ENCODE data around the gene PHTF2. TPM values are rescaled to one million over a fixed set of nuclear protein-coding genes. Genes with fewer than 3 reads are reported as not detected.
"Not testable (repeated sequence)": the region's sequence is repeated elsewhere in the genome, so short reads cannot be mapped to it uniquely, and the experiment has no call there.

The PHTF2 gene
- total RNA-seq, 2 experiments from 2014 or later = 33.6 to 39.5 TPM

GRCh38 chr7:77975672-77976480, 177.3 kb downstream of the PHTF2 start:
- no peak for DNase-seq
- H3K9me3 Mint-ChIP-seq = no peaks in the 10 kb centered on the region
- CTCF ChIA-PET = interaction anchor here (0.6 to 1.5 kb wide), 2 partner anchors 12 to 18 kb away, joined by 3 to 4 read pairs; no protein-coding TSS in a partner anchor
- no peaks in the 10 kb centered on the region for H3K4me1 Mint-ChIP-seq
- no peaks in the 10 kb centered on the region for H3K27me3 Mint-ChIP-seq
- POLR2A ChIA-PET = no interaction called here
- H3K27ac Mint-ChIP-seq = no peak overlapping the region
- no peaks in the 10 kb centered on the region for H3K36me3 Mint-ChIP-seq (ENCODE audit: low read depth)
- H3K4me3 Mint-ChIP-seq = no peak overlapping the region

GRCh38 chr7:77979219-77979618, 180.6 kb downstream of the PHTF2 start:
- CTCF ChIA-PET = no interaction called here
- Mint-ChIP-seq H3K4me3 (no peak overlapping the region), H3K9me3 (no peaks in the 10 kb centered on the region), H3K27ac (no peak overlapping the region), H3K36me3 (ENCODE audit: low read depth) (no peaks in the 10 kb centered on the region), H3K4me1 (peaks cover 3% of the 10 kb centered on the region), H3K27me3 (no peaks in the 10 kb centered on the region)
- POLR2A ChIA-PET = no interaction called here
- DNase-seq = no peak

GRCh38 chr7:77980087-77980713, 181.6 kb downstream of the PHTF2 start:
- Mint-ChIP-seq H3K4me1 (peaks cover 3% of the 10 kb centered on the region), H3K9me3 (no peaks in the 10 kb centered on the region), H3K4me3 (no peak overlapping the region), H3K27ac (no peak overlapping the region), H3K27me3 (no peaks in the 10 kb centered on the region), H3K36me3 (ENCODE audit: low read depth) (no peaks in the 10 kb centered on the region)
- POLR2A ChIA-PET = no interaction called here
- CTCF ChIA-PET = no interaction called here
- DNase-seq = no peak

- peaks cover 3% of the 10 kb centered on the region for H3K4me1 Mint-ChIP-seq
- ChIA-PET POLR2A (no interaction called here), CTCF (interaction anchor here (0.7 to 1.2 kb wide), 2 partner anchors 10 to 27 kb away, joined by 4 to 7 read pairs; no protein-coding TSS in a partner anchor)
- no peak overlapping the region for H3K4me3 Mint-ChIP-seq
- no peak for DNase-seq
- no peaks in the 10 kb centered on the region for H3K36me3 Mint-ChIP-seq (ENCODE audit: low read depth)
- no peak overlapping the region for H3K27ac Mint-ChIP-seq
- peaks cover 1% of the 10 kb centered on the region for H3K27me3 Mint-ChIP-seq
- no peaks in the 10 kb centered on the region for H3K9me3 Mint-ChIP-seq
Observed at GRCh38 chr7:77982926-77983550, 184.5 kb downstream of the PHTF2 start.

GRCh38 chr7:77983973-77984372, 185.4 kb downstream of the PHTF2 start:
- peaks cover 3% of the 10 kb centered on the region for H3K4me1 Mint-ChIP-seq
- peaks cover 2% of the 10 kb centered on the region for H3K27me3 Mint-ChIP-seq
- CTCF ChIA-PET = interaction anchor here (0.7 to 1.2 kb wide), 2 partner anchors 9 to 26 kb away, joined by 4 to 7 read pairs; no protein-coding TSS in a partner anchor
- H3K4me3 Mint-ChIP-seq = no peak overlapping the region
- POLR2A ChIA-PET = no interaction called here
- H3K9me3 Mint-ChIP-seq = no peaks in the 10 kb centered on the region
- H3K27ac Mint-ChIP-seq = no peak overlapping the region
- no peaks in the 10 kb centered on the region for H3K36me3 Mint-ChIP-seq (ENCODE audit: low read depth)
- DNase-seq = no peak

GRCh38 chr7:77985232-77985973, 186.8 kb downstream of the PHTF2 start:
- H3K4me3 Mint-ChIP-seq = no peak overlapping the region

GRCh38 chr7:77985974-77986339, 187.4 kb downstream of the PHTF2 start:
- Mint-ChIP-seq H3K27me3 (peaks cover 2% of the 10 kb centered on the region), H3K36me3 (ENCODE audit: low read depth) (no peaks in the 10 kb centered on the region), H3K4me3 (no peak overlapping the region), H3K27ac (no peak overlapping the region), H3K4me1 (peaks cover 6% of the 10 kb centered on the region), H3K9me3 (no peaks in the 10 kb centered on the region)
- CTCF ChIA-PET = no interaction called here
- POLR2A ChIA-PET = no interaction called here
- no peak for DNase-seq

More at GRCh38 chr7:77985232-77985973, 186.8 kb downstream of the PHTF2 start:
- Mint-ChIP-seq H3K27me3 (peaks cover 2% of the 10 kb centered on the region), H3K9me3 (no peaks in the 10 kb centered on the region), H3K36me3 (ENCODE audit: low read depth) (no peaks in the 10 kb centered on the region), H3K4me1 (peaks cover 6% of the 10 kb centered on the region), H3K27ac (no peak overlapping the region)
- ChIA-PET POLR2A (no interaction called here), CTCF (no interaction called here)
- DNase-seq = no peak

GRCh38 chr7:77989981-77990566, 191.5 kb downstream of the PHTF2 start:
- DNase-seq = peak; percentile 25
- CTCF ChIA-PET = interaction anchor here (0.7 kb wide), 1 partner anchor 30 kb away, joined by 3 read pairs; no protein-coding TSS in a partner anchor

GRCh38 chr7:77991656-77992055, 193.1 kb downstream of the PHTF2 start:
- H3K36me3 Mint-ChIP-seq (ENCODE audit: low read depth) = no peaks in the 10 kb centered on the region
- peaks cover 3% of the 10 kb centered on the region for H3K4me1 Mint-ChIP-seq
- no peak overlapping the region for H3K4me3 Mint-ChIP-seq
- CTCF ChIA-PET = no interaction called here
- H3K9me3 Mint-ChIP-seq = no peaks in the 10 kb centered on the region
- no peak overlapping the region for H3K27ac Mint-ChIP-seq
- POLR2A ChIA-PET = no interaction called here
- H3K27me3 Mint-ChIP-seq = peaks cover 2% of the 10 kb centered on the region
- DNase-seq = no peak

More at GRCh38 chr7:77989981-77990566, 191.5 kb downstream of the PHTF2 start:
- Mint-ChIP-seq H3K27ac (no peak overlapping the region), H3K9me3 (no peaks in the 10 kb centered on the region), H3K27me3 (peaks cover 2% of the 10 kb centered on the region), H3K4me3 (no peak overlapping the region), H3K4me1 (peaks cover 3% of the 10 kb centered on the region), H3K36me3 (ENCODE audit: low read depth) (no peaks in the 10 kb centered on the region)
- POLR2A ChIA-PET = no interaction called here

GRCh38 chr7:77993838-77994237, 195.3 kb downstream of the PHTF2 start:
- POLR2A ChIA-PET = no interaction called here

GRCh38 chr7:77995717-77996116, 197.1 kb downstream of the PHTF2 start:
- Mint-ChIP-seq H3K9me3 (peaks cover 2% of the 10 kb centered on the region), H3K4me3 (no peak overlapping the region)
- POLR2A ChIA-PET = no interaction called here

More at GRCh38 chr7:77993838-77994237, 195.3 kb downstream of the PHTF2 start:
- no peak for DNase-seq
- Mint-ChIP-seq H3K36me3 (ENCODE audit: low read depth) (no peaks in the 10 kb centered on the region), H3K4me3 (no peak overlapping the region), H3K4me1 (peaks cover 3% of the 10 kb centered on the region), H3K27me3 (no peaks in the 10 kb centered on the region), H3K27ac (no peak overlapping the region), H3K9me3 (no peaks in the 10 kb centered on the region)
- CTCF ChIA-PET = interaction anchor here (0.6 to 1.2 kb wide), 4 partner anchors 9 to 131 kb away, joined by 3 read pairs; no protein-coding TSS in a partner anchor

GRCh38 chr7:77999168-77999567, 200.6 kb downstream of the PHTF2 start:
- POLR2A ChIA-PET; CTCF ChIA-PET; H3K27me3 Mint-ChIP-seq; H3K4me3 Mint-ChIP-seq; H3K4me1 Mint-ChIP-seq; H3K36me3 Mint-ChIP-seq (ENCODE audit: low read depth); H3K27ac Mint-ChIP-seq; DNase-seq; H3K9me3 Mint-ChIP-seq: not testable (repeated sequence)

More at GRCh38 chr7:77995717-77996116, 197.1 kb downstream of the PHTF2 start:
- Mint-ChIP-seq H3K4me1 (no peaks in the 10 kb centered on the region), H3K36me3 (ENCODE audit: low read depth) (no peaks in the 10 kb centered on the region), H3K27ac (no peak overlapping the region), H3K27me3 (no peaks in the 10 kb centered on the region)
- DNase-seq = no peak
- CTCF ChIA-PET = no interaction called here

Data from activated CD4-positive, alpha-beta T cell treated with anti-CD3 and anti-CD28 coated beads, Interleukin-2, amount 10 ng/mL, durations not matched to agents 7 days and 5 days (primary cell).